Tibial nerve (tissue), 4 donors: ENCODE results near the gene LAMB1. TPM values are rescaled to one million over a fixed set of nuclear protein-coding genes. Genes with fewer than 3 reads are reported as not detected.

Source experiments
- DNase-seq, 2 donors: peaks; one replicate each; pipeline ENCODE4 v3.0.0-alpha.2; 2019; ENCODE audit warnings: low spot score in 2 of 2
- H3K27ac ChIP-seq, 4 donors: fragments of 200-600 bp; sonication (generic) in 3 of 4; one replicate each; pipeline ENCODE4 v1.5.1; 2017 to 2019; ENCODE audit warnings: mild to moderate bottlenecking in 1 of 4
- H3K27me3 ChIP-seq, 2 donors: fragments of 200-600 bp; sonication (generic) in 1 of 2; one replicate each; pipeline versions ENCODE4 v1.5.1 to v1.6.0; 2017 to 2019
- H3K36me3 ChIP-seq, 3 donors: fragments of 200-600 bp; sonication (generic); one replicate each; pipeline ENCODE4 v1.5.1; 2018 to 2019
- H3K4me1 ChIP-seq, 4 donors: fragments of 200-600 bp; sonication (generic) in 3 of 4; one replicate each; pipeline ENCODE4 v1.5.1; 2017 to 2019
- H3K4me3 ChIP-seq, 4 donors: fragments of 200-600 bp; sonication (generic) in 3 of 4; one replicate each; pipeline ENCODE4 v1.5.1; 2017 to 2019; ENCODE audit warnings: mild to moderate bottlenecking in 1 of 4, moderate library complexity in 1 of 4
- H3K9me3 ChIP-seq, 4 donors: fragments of 200-600 bp; sonication (generic) in 3 of 4; one replicate each; pipeline ENCODE4 v1.5.1; 2017 to 2019
- CTCF ChIP-seq, 5 experiments: fragments of 200-600 bp in 3 of 5; fragments of 450-650 bp in 2 of 5; sonication (generic) in 3 of 5; IDR thresholded peaks; one replicate each; pipeline ENCODE4 v1.5.1; 2016 to 2019; ENCODE audit warnings: antibody characterized with exemption in 5 of 5, mild to moderate bottlenecking in 3 of 5, moderate library complexity in 2 of 5
- EP300 ChIP-seq, 2 donors: sonication (generic); formaldehyde crosslinking; IDR thresholded peaks; one replicate each; pipeline ENCODE4 v1.6.1; 2017; ENCODE audit warnings: antibody characterized with exemption in 2 of 2, mild to moderate bottlenecking in 1 of 2
- POLR2A ChIP-seq, 2 donors: fragments of 450-650 bp; IDR thresholded peaks; one replicate each; pipeline ENCODE4 v1.6.1; 2017; ENCODE audit warnings: antibody characterized with exemption in 2 of 2, mild to moderate bottlenecking in 2 of 2, moderate library complexity in 2 of 2
- WGBS, 2 donors: methylation state at CpG; one replicate each; pipeline ENCODE4 v1.1.5; 2018; 5-methylcytosine and 5-hydroxymethylcytosine counted together
- small RNA-seq: library from RNA; depleted of rRNA; stranded (forward); fragments of <200 nt; gene quantifications from one replicate; pipeline ENCODE3, GENCODE V24; 2016
- total RNA-seq, 4 donors: library from RNA; depleted of rRNA; stranded (reverse); fragments of >200 nt; gene quantifications; one replicate each; pipeline ENCODE4 v1.1.0, GENCODE V29; 2016

Gene LAMB1
- total RNA-seq, 4 donors from 2014 or later = 232 to 563 (median 357) TPM

DNA sequence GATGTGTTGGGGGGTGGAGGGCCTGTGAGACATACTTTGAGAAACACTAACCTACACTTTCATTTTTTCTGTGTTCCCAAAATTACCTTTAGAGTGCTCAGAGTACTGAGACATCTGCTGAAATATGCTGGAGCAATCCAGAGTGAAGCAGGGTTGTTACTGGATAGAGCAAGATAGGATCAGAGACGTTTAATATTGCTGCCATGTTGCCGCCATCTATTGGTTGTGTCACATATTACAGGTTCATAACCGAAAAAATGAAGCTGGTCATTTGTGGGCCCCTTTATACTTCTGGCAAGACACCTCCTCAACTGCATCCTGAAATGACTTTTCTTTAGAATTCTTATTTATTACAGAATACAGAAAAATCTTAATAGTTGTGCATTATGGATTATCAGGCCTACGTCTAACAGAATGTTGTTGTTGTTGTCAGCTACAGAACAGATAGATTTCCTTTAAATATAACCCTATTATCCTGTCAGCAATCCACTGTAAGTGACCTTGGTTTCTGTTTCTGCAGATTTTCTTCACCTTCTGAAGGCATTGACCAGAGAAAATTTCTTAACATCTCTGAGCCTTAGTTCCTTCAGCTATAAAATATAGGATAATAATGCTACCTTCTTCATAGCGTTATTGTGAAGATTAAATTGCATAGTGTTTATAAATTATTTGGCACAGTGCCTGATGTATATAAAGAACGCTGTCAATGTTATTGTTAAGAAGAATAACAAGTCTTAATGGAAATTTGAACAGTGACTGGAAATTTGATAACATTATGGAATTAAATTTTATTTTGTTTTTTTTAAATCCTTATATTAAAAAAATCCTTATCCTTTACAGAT, 128.1 kb downstream of the LAMB1 start:
- Histone ChIP-seq H3K4me3 (no peak overlapping the region), H3K27ac (peak overlapping the region in 2 of 4 donors; percentile 19 to 34), H3K4me1 (peaks cover 0 to 9% (median 0%) of the 10 kb centered on the region in 4 donors), H3K27me3 (no peaks in the 10 kb centered on the region), H3K36me3 (no peaks in the 10 kb centered on the region), H3K9me3 (no peaks in the 10 kb centered on the region)
- WGBS, 2 donors = 27 to 28% methylated on average over 6 of the region's 6 CpGs
- peak in 1 of 2 donors; percentile 73 for DNase-seq
- peak; percentile 63 to 79 (median 70) for TF ChIP-seq CTCF (IDR thresholded peaks at IDR 0.05)
- TF ChIP-seq POLR2A (IDR thresholded peaks at IDR 0.05) = no peak
- TF ChIP-seq EP300 (IDR thresholded peaks at IDR 0.05) = peak in 1 of 2 donors; percentile 28

GRCh38 chr7:107874111-107874510, 128.8 kb downstream of the LAMB1 start:
- Histone ChIP-seq H3K36me3 (no peaks in the 10 kb centered on the region), H3K27me3 (no peaks in the 10 kb centered on the region), H3K4me3 (no peak overlapping the region), H3K4me1 (peaks cover 0 to 2% (median 0%) of the 10 kb centered on the region in 4 donors), H3K9me3 (no peaks in the 10 kb centered on the region), H3K27ac (peak overlapping the region in 2 of 4 donors; percentile 19 to 34)
- DNase-seq = no peak
- 66 to 75% methylated on average over 2 of the region's 2 CpGs for WGBS, 2 donors
- no peak for TF ChIP-seq EP300 (IDR thresholded peaks at IDR 0.05)
- TF ChIP-seq CTCF (IDR thresholded peaks at IDR 0.05) = no peak
- no peak for TF ChIP-seq POLR2A (IDR thresholded peaks at IDR 0.05)

Small RNAs within 50 kb of the gene (small RNA-seq; reads per million reads assigned to genes)
- not detected for gene RF00012

Other genes starting within 250 kb of the LAMB1 start
- gene SLC26A3, start 199.9 kb downstream of the LAMB1 start, total RNA-seq = not detected
- 10 to 100 TPM; 43.5 to 67.3 (median 59.9) TPM for gene DLD, start 112.0 kb downstream of the LAMB1 start, total RNA-seq
- gene LAMB4, start 127.2 kb upstream of the LAMB1 start, total RNA-seq = 1 to 10 TPM in 1 of 4 donors, under 1 TPM in 2, not detected in 1; 0.22 to 1.2 (median 0.42) TPM